Raji (cell line): ENCODE data around the gene C19orf85.
A peak's percentile ranks its signal among the peaks of the same experiment; 100 is the strongest.

Experiments used
- POLR2A ChIP-seq: IDR thresholded peaks from 2 replicates; pipeline ENCODE4 v1.6.1; 2011; ENCODE audit warnings: low read depth, low read length, control low read depth; ENCODE audit not compliant: insufficient read depth

Gene C19orf85

DNA sequence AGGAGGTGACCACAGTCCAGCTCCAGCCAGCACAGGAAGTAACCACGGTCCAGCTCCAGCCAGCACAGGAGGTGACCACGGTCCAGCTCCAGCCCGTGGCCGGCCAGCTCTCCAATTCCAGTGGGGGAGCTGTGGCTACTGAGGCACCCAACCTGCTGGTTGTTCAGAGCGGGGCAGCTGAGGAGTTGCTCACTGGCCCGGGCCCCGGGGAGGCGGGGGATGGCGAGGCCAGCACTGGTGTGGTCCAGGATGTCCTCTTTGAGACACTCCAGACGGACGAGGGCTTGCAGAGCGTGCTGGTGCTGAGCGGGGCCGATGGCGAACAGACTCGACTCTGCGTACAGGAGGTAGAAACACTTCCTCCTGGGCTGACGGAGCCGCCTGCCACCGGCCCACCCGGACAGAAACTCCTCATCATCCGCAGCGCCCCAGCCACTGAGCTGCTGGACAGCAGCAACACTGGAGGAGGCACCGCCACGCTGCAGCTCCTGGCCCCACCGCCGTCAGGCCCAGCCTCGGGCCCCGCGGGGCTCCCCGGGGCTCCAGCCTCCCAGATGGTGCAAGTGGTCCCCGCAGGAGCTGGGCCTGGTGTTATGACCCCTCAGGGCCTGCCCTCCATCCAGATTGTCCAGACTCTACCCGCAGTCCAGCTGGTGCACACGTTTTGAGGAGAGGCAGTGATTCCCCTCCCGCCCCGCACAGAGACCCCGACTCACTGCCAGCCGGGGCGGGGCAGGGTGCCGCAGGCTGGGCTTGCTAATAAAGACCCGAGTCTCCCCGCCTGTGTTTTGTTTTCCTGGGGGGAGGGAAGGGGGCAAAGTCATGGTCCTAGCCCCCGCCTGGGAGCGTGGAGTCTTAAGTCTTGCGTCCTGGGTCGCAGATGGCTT is 19.4 kb upstream of the C19orf85 start:
- no peak for TF ChIP-seq POLR2A

DNA sequence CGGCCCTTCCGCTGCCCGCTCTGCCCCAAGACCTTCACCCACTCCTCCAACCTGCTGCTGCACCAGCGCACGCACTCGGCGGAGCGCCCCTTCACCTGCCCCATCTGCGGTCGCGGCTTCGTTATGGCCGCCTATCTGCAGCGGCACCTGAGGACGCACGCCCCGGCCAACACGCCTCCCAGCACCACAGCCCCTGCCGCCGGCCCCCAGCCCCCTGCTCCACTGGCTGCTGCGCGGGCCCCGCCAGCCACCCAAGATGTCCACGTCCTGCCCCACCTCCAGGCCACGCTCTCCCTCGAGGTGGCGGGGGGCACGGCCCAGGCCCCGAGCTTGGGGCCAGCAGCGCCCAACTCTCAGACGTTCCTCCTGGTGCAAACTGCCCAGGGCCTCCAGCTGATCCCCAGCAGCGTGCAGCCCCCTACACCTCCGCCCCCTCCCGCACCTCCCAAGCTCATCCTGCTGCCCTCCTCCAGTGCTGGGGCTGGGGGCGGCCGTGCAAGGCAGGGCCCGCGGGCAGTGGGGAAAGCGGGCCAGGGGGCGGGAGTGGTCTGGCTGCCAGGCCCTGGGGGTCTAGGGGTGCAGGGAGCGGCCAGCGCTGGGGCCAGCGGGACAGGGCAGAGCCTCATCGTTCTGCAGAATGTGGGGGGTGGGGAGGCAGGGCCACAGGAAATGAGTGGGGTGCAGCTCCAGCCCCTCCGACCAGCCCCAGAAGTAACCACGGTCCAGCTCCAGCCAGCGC is 18.6 kb upstream of the C19orf85 start:
- no peak for TF ChIP-seq POLR2A

DNA sequence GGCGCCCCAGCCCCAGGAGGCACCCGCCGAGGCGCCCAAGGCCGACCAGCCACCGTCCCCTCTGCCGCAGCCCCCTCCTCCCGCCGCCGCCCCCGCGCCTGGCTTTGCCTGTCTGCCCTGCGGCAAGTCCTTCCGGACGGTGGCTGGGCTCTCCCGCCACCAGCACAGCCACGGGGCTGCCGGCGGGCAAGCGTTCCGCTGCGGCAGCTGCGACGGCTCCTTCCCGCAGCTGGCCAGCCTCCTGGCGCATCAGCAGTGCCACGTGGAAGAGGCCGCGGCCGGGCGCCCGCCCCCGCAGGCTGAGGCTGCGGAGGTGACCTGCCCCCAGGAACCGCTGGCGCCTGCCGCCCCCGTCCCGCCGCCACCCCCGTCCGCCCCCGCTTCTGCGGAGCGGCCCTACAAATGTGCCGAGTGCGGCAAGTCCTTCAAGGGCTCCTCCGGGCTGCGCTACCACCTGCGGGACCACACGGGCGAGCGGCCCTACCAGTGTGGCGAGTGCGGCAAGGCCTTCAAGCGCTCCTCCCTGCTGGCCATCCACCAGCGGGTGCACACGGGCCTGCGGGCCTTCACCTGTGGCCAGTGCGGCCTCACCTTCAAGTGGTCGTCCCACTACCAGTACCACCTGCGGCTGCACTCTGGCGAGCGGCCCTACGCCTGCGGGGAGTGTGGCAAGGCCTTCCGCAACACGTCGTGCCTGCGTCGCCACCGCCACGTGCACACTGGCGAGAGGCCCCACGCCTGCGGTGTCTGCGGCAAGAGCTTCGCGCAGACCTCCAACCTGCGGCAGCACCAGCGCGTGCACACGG is 17.8 kb upstream of the C19orf85 start:
- no peak for TF ChIP-seq POLR2A

DNA sequence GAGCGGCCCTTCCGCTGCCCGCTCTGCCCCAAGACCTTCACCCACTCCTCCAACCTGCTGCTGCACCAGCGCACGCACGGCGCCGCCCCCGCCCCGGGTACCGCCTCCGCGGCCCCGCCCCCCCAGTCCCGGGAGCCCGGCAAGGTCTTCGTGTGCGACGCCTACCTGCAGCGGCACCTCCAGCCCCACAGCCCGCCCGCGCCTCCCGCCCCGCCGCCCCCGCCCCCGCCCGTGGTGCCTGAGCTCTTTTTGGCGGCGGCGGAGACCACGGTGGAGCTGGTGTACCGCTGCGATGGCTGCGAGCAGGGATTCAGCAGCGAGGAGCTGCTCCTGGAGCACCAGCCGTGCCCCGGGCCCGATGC is 17.2 kb upstream of the C19orf85 start:
- TF ChIP-seq POLR2A, result no peak

DNA sequence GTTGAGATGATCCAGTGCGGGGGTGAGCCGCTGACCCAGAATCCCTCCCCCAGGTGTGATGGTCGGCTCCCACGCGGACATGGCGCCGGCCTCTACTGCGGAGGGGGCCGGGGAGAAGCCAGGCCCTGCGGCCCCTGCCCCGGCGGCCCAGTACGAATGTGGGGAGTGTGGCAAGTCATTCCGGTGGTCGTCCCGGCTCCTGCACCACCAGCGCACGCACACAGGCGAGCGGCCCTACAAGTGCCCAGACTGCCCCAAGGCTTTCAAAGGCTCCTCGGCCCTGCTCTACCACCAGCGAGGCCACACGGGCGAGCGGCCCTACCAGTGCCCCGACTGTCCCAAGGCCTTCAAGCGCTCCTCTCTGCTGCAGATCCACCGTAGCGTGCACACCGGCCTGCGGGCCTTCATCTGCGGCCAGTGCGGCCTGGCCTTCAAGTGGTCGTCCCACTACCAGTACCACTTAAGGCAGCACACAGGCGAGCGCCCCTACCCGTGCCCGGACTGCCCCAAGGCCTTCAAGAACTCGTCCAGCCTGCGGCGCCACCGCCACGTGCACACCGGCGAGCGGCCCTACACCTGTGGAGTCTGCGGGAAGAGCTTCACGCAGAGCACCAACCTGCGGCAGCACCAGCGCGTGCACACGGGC is 16.7 kb upstream of the C19orf85 start:
- TF ChIP-seq POLR2A, result no peak

DNA sequence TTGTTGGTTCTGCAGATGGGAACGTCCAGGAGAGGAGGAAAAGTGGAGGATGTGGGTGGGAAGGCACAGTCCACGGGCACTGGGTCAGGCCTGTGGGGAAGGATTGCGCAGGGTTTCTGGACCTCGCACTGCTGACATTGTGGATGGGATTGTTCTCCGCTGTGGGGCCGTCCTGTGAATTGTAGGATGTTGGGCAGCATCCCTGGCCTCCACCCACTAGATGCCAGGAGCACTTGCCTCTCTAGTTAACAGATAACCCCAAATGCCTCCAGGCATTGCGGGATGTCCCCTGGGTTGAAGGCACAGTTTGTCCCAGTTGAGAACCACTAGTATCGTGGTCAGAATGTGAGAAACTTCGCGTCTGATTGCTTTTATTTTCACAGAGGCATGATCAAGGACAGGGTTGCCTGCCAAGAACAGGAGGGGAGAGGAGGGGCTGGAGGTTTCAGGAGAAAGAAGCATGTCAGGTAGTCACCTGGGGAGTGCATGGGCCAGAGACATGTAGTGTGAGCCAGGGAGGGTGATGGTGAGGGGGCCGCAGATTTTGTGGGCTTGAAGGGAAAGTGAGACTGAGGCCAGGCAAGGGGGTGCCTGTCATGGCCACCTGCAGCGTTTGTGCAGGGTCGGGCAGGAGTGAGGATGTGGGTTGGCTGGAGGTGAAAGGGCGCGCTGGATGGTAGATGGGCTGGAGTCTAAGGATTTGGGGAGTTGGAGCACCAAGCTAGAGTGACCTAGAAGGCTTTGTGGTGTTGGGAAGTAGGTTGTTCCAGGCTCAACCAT is 15.1 kb upstream of the C19orf85 start:
- no peak for TF ChIP-seq POLR2A

DNA sequence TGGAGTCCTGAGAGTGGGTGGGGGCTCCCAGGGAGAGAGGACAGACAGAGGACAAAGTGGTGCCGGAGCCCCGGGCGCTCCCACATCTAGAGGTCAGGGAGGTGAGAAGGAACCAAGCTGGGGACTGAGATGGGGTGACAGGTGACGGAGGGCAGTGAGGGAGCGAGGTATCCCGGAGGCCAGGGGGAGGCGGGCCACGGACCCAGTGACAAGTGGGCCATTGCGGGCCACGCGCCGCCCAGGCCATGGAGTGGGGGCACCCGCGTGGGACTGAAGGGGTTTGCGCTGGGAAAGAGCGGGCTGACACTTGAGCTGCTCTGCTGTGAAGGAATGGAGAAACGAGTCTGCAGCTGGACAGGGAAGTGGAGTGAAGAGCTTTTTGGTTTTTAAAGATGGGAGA is 14.5 kb upstream of the C19orf85 start:
- no peak for TF ChIP-seq POLR2A

DNA sequence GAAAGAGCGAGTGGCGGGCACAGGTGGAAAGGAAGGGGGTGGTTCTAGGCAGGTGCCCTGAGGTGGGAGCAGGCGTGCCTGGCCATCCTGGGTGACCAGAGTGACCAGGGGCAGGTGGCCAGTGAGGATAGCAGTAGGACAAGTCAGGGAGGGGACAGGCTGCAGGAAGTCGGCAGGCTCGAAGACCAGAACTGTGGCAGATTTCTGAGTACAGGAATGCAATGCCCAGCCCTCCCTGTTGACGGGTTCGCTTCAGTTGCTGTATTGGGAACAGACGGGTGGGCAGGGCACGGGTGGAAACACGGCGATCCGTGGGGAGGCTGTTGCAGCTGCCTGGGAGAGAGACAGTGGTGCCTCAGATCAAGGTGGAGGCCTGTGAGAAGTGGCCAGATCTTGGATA is 13.8 kb upstream of the C19orf85 start:
- TF ChIP-seq POLR2A, result no peak

DNA sequence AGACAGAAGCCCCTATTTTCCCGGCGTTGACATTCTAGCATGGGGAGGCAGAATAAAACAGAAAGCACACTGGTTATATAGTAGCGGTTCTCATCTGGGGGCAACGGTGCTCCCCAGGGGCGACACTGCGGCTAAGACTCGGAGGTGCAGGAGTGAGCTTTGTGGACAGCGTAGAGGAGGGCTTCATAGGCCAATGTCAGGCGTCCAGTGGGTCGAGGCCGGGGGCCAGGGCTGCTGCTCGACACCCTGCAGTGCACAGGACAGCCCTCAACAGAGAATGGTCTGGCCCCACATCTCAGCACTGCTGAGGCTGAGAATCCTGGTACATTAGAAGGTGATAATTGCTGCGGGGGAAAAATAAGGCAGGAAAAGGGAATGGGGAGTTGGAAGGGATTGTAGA is 13.4 kb upstream of the C19orf85 start:
- TF ChIP-seq POLR2A, result no peak

DNA sequence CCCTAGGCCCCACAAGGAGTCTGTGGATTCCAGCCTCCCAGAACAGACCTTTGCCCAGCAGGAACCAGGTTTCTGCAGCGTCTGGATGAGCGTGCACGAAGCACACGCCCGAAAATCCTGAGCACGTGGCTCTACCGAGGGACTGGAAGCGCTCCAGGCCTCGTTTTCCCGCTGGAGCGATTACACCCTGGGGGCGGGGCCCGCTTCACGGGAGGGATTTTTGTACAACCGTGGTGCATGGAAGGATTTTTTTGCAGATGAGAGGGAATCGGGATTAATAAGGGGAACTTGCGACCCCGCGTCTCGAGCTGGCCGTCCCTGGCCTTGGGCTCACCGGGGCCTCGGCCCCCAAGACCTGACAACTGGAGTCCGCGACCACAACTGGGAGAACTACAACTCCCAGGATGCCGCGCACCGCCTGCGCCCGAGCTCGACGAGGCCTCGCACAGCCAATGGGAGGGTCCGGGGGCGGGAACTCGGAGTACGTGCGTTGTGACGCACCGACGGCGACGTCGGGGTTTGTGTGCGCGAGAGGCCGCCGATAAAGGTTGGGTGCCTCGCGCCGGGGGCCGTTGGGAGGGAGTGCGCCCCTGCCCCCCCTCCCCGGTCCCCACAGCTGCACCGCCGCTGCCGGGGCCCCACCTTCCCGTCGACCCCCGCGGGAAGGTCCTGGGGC is 11.7 kb upstream of the C19orf85 start, which contains the start of gene ZNF628:
ZNF628 (plus strand) TSS at position 518 of the 676 bp plus-strand sequence. CDS start 3,294 bp downstream, outside the sequence.
- TF ChIP-seq POLR2A, result peak; percentile 59

DNA sequence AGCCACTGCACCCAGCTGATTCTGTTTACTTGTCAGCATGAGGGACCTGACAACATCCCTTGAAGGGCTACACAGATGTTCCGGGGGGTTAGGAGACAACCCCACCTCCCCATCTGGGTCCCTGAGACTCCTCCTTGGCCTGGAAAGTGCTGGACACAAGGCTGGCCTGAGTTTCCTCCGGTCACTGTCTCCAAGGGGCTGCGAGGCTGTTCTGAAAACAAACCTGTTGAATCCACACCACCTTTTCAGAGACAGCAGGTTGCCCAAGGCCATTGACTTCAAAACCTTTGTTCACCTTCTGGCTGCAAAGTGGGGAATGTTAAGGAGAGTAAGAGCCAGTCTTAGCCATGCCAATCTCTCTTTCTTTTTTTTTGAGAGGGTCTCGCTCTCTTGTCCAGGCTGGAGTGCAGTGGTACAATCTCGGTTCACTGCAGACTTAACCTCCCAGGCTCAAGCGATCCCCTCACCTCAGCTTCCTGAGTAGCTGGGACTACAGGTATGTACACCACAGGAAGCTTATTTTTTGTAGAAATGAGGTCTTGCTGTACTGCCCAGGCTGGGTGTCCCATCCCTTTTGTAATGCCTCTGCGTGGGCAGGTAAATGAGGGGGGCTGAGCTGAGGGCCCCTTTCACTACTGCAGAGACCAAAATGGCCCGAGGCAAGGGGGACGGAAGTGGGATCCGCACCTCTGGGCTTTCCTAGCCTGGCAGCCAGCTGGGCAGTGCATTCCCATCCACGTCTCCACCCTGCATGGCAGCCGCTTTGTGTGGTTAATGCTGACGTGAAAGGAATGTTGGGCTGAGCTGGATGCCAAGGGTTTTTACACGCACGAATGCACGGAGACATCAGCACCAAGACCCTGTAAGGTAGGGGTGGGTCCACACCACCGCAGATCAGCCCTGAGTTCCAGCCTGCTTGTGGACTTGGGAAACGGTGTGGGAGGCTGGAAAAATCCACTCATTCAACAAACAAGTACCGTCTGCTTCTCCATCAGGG is 10.0 kb upstream of the C19orf85 start:
- TF ChIP-seq POLR2A, result no peak

DNA sequence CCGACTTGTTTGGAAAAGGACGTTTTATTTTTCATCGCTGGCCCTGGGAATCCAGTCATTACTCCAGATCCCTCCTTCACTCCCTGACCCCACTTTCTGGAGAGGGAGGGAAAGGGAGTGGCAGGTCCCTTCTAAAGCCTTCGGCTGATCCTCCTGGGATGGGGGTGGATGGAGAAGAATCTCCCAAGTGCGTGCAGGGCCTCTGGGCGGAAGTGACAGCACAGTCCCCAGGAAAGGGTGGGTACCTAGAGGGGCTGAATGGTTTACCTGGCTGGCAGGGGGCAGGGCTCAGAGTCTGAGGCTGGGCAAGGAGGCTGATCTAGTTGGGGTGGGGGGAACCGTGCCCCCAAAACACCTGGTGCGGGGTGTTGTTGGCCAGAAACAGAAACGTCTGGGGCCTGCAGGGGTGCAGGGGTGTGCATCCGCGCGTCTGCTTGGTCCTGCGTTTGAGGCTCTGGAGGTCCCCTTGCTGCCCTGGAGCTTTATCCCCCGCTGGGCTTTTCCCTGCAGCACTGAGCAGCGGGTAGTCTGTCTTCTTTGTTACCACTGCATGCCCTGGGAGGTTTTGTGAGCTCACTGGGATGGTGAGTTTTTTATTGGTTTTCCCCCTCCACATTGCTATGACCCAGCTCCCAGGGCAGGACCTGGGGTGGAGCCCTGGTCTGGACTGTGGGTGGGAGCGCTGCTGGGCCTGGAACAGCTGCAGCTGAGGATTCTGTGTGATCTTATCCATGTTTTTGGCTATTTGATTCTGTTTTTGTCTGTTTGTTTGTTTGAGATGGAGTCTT is 8.9 kb upstream of the C19orf85 start:
- no peak for TF ChIP-seq POLR2A
